GM23248 (cell line): Measurements from ENCODE around the gene OR10K1. TPM values are rescaled to one million over a fixed set of nuclear protein-coding genes. Genes with fewer than 3 reads are reported as not detected.
A peak's percentile ranks its signal among the peaks of the same experiment; 100 is the strongest.

ENCODE experiments used
- DNase-seq: peaks from one replicate; pipeline ENCODE4 v3.0.0-alpha.2; 2015
- H2AFZ ChIP-seq: fragments of 200-600 bp; sonication (generic); 2 replicates; pipeline ENCODE4 v1.6.1; 2016; ENCODE audit warnings: antibody characterized with exemption
- H3F3A ChIP-seq: fragments of 200-600 bp; sonication (generic); 2 replicates; pipeline ENCODE4 v1.6.1; 2016; ENCODE audit warnings: mild to moderate bottlenecking, antibody characterized with exemption, mixed run types; ENCODE audit not compliant: insufficient read depth
- H3K27ac ChIP-seq: fragments of 200-600 bp; sonication (generic); 2 replicates; pipeline ENCODE4 v1.5.1; 2016; ENCODE audit warnings: mild to moderate bottlenecking
- H3K27me3 ChIP-seq: fragments of 200-600 bp; sonication (generic); replicated peaks from 2 replicates; pipeline ENCODE4 v1.6.1; 2016; ENCODE audit warnings: mild to moderate bottlenecking; ENCODE audit not compliant: insufficient read depth
- H3K36me3 ChIP-seq: fragments of 200-600 bp; sonication (generic); 2 replicates; pipeline ENCODE4 v1.6.1; 2016; ENCODE audit warnings: low read depth, mild to moderate bottlenecking
- H3K4me1 ChIP-seq: fragments of 200-600 bp; sonication (generic); 2 replicates; pipeline ENCODE4 v1.6.1; 2016; ENCODE audit warnings: mild to moderate bottlenecking; ENCODE audit not compliant: insufficient read depth
- H3K4me2 ChIP-seq: fragments of 200-600 bp; sonication (generic); one replicate; pipeline ENCODE4 v1.6.1; 2016; ENCODE audit warnings: mild to moderate bottlenecking; ENCODE audit not compliant: unreplicated experiment
- H3K4me3 ChIP-seq: fragments of 200-600 bp; sonication (generic); 2 replicates; pipeline ENCODE4 v1.5.1; 2016; ENCODE audit warnings: mild to moderate bottlenecking
- H3K79me2 ChIP-seq: fragments of 200-600 bp; sonication (generic); 2 replicates; pipeline ENCODE4 v1.6.1; 2016; ENCODE audit warnings: mild to moderate bottlenecking; ENCODE audit not compliant: insufficient read depth
- H3K9ac ChIP-seq: fragments of 200-600 bp; sonication (generic); 2 replicates; pipeline ENCODE4 v1.6.1; 2016; ENCODE audit warnings: mild to moderate bottlenecking
- H3K9me2 ChIP-seq: fragments of 200-600 bp; sonication (generic); 2 replicates; pipeline ENCODE4 v1.6.1; 2016; ENCODE audit warnings: mixed run types, mild to moderate bottlenecking, moderate library complexity; ENCODE audit not compliant: insufficient read depth
- H3K9me3 ChIP-seq: fragments of 200-600 bp; sonication (generic); one replicate; pipeline ENCODE4 v1.6.1; 2017; ENCODE audit warnings: low read depth
- H4K20me1 ChIP-seq: fragments of 200-600 bp; sonication (generic); 2 replicates; pipeline ENCODE4 v1.6.0; 2016; ENCODE audit not compliant: insufficient read depth
- EZH2 ChIP-seq: fragments of 200-600 bp; sonication (generic); IDR thresholded peaks from 2 replicates; pipeline ENCODE4 v1.6.1; 2018; ENCODE audit warnings: antibody characterized with exemption, mild to moderate bottlenecking; ENCODE audit not compliant: insufficient read depth, poor library complexity, severe bottlenecking
- EZH2phosphoT487 ChIP-seq: fragments of 200-600 bp; sonication (generic); IDR thresholded peaks from 2 replicates; pipeline ENCODE4 v1.6.1; 2018; ENCODE audit warnings: antibody characterized with exemption, moderate library complexity, mild to moderate bottlenecking, low read depth; ENCODE audit not compliant: insufficient read depth
- WGBS, 2 experiments: methylation state at CpG; one replicate each; pipeline ENCODE4 v1.1.6; 2015 to 2017; ENCODE audit warnings: low lambda C conversion rate in 2 of 2, low coverage in 1 of 2; ENCODE audit errors: missing lambda C conversion rate in 2 of 2; 5-methylcytosine and 5-hydroxymethylcytosine counted together
- in situ Hi-C: fragments of 300-500 bp; cut with MboI; formaldehyde crosslinking; loops from 2 replicates; pipeline ENCODE4 v1.15.0; 2020
- polyA plus RNA-seq: library from polyadenylated mRNA; unstranded; fragments of >200 nt; fragmentation: Nextera tagmentation; extraction: Ambion mirVana; gene quantifications from 2 replicates; pipeline ENCODE4 v1.2.1, GENCODE V29; 2016
- total RNA-seq: library from RNA; depleted of rRNA; stranded (reverse); fragments of >200 nt; shearing (Covaris generic); gene quantifications from 2 replicates; pipeline ENCODE4 v1.2.3, GENCODE V29; 2014; rRNA removed

Gene OR10K1
- total and polyA plus RNA-seq, 2 experiments from 2014 or later, result not detected

- H3K27me3 ChIP-seq, result no peaks in the 10 kb centered on the region
- in situ Hi-C loops, result no loop called here
- no peaks in the 10 kb centered on the region for H3K36me3 ChIP-seq
- no peak overlapping the region for H2AFZ ChIP-seq
- DNase-seq, result no peak
- no peaks in the 10 kb centered on the region for H3K9me2 ChIP-seq
- H3K9ac ChIP-seq, result no peak overlapping the region
- no peak overlapping the region for H3K4me3 ChIP-seq
- TF ChIP-seq EZH2phosphoT487, result no peak
- TF ChIP-seq EZH2, result no peak
- H4K20me1 ChIP-seq, result no peaks in the 10 kb centered on the region
- no peaks in the 10 kb centered on the region for H3K4me1 ChIP-seq
- H3F3A ChIP-seq, result no peaks in the 10 kb centered on the region
- WGBS, 2 experiments, result 10 to 21% methylated on average over 2 of the region's 2 CpGs
- no peaks in the 10 kb centered on the region for H3K9me3 ChIP-seq
- H3K79me2 ChIP-seq, result no peaks in the 10 kb centered on the region
- H3K4me2 ChIP-seq, result no peak overlapping the region
- no peak overlapping the region for H3K27ac ChIP-seq
Measured at GRCh38 chr1:158507511-158507910, 45.9 kb downstream of the OR10K1 start.

GRCh38 chr1:158509471-158510156 is 48.0 kb downstream of the OR10K1 start:
- Histone ChIP-seq H3K9me3 (no peaks in the 10 kb centered on the region), H3K27me3 (no peaks in the 10 kb centered on the region), H4K20me1 (no peaks in the 10 kb centered on the region), H3K4me3 (no peak overlapping the region), H3F3A (no peaks in the 10 kb centered on the region), H3K36me3 (no peaks in the 10 kb centered on the region), H3K79me2 (no peaks in the 10 kb centered on the region), H3K4me2 (no peak overlapping the region), H3K27ac (no peak overlapping the region), H3K9ac (no peak overlapping the region), H2AFZ (no peak overlapping the region), H3K9me2 (no peaks in the 10 kb centered on the region), H3K4me1 (no peaks in the 10 kb centered on the region)
- peak; percentile 4 for DNase-seq
- WGBS, 2 experiments, result 3% methylated on average over 4 of the region's 4 CpGs
- no peak for TF ChIP-seq EZH2
- TF ChIP-seq EZH2phosphoT487, result no peak
- in situ Hi-C loops, result no loop called here

- H3K79me2 ChIP-seq, result no peaks in the 10 kb centered on the region
- H3K4me2 ChIP-seq, result no peak overlapping the region
- no peaks in the 10 kb centered on the region for H3K36me3 ChIP-seq
- H3K27me3 ChIP-seq, result no peaks in the 10 kb centered on the region
- TF ChIP-seq EZH2 (no peak), EZH2phosphoT487 (no peak)
- H3K27ac ChIP-seq, result no peak overlapping the region
- DNase-seq, result no peak
- in situ Hi-C loops, result no loop called here
- H3K9me3 ChIP-seq, result no peaks in the 10 kb centered on the region
- no peak overlapping the region for H3K4me3 ChIP-seq
- no peaks in the 10 kb centered on the region for H3F3A ChIP-seq
- H4K20me1 ChIP-seq, result no peaks in the 10 kb centered on the region
- H3K9ac ChIP-seq, result no peak overlapping the region
- H3K9me2 ChIP-seq, result no peaks in the 10 kb centered on the region
- no peak overlapping the region for H2AFZ ChIP-seq
- no peaks in the 10 kb centered on the region for H3K4me1 ChIP-seq
Measured at GRCh38 chr1:158516966-158517365, 55.3 kb downstream of the OR10K1 start.

Other genes with a start within 250 kb of the OR10K1 start
- gene CD1A, start 207.4 kb upstream of the OR10K1 start, total RNA-seq, result not detected in 2 replicates
- gene CD1A, start 207.4 kb upstream of the OR10K1 start, polyA plus RNA-seq, result not detected in 2 replicates
- not detected in 2 replicates for gene CD1C, start 171.9 kb upstream of the OR10K1 start, total RNA-seq
- gene CD1C, start 171.9 kb upstream of the OR10K1 start, polyA plus RNA-seq, result not detected in 2 replicates
- gene CD1B, start 130.3 kb upstream of the OR10K1 start, total RNA-seq, result not detected in 2 replicates
- gene CD1B, start 130.3 kb upstream of the OR10K1 start, polyA plus RNA-seq, result not detected in 2 replicates
- not detected in 2 replicates for gene CD1E, start 107.9 kb upstream of the OR10K1 start, total RNA-seq
- gene CD1E, start 107.9 kb upstream of the OR10K1 start, polyA plus RNA-seq, result not detected in 2 replicates
- gene OR10T2, start 62.4 kb upstream of the OR10K1 start, total RNA-seq, result not detected in 2 replicates
- gene OR10T2, start 62.4 kb upstream of the OR10K1 start, polyA plus RNA-seq, result not detected in 2 replicates
- not detected in 2 replicates for gene OR10K2, start 35.6 kb upstream of the OR10K1 start, total RNA-seq
- gene OR10K2, start 35.6 kb upstream of the OR10K1 start, polyA plus RNA-seq, result not detected in 2 replicates
- not detected in 2 replicates for gene OR10R2, start 10.4 kb downstream of the OR10K1 start, total RNA-seq
- not detected in 2 replicates for gene OR10R2, start 10.4 kb downstream of the OR10K1 start, polyA plus RNA-seq
- not detected in 2 replicates for gene OR6Y1, start 92.6 kb downstream of the OR10K1 start, total RNA-seq
- gene OR6Y1, start 92.6 kb downstream of the OR10K1 start, polyA plus RNA-seq, result not detected in 2 replicates
- gene OR6P1, start 108.7 kb downstream of the OR10K1 start, total RNA-seq, result not detected in 2 replicates
- gene OR6P1, start 108.7 kb downstream of the OR10K1 start, polyA plus RNA-seq, result not detected in 2 replicates
- gene OR10X1, start 118.1 kb downstream of the OR10K1 start, total RNA-seq, result not detected in 2 replicates
- gene OR10X1, start 118.1 kb downstream of the OR10K1 start, polyA plus RNA-seq, result not detected in 2 replicates
- gene OR10Z1, start 143.4 kb downstream of the OR10K1 start, total RNA-seq, result not detected in 2 replicates
- not detected in 2 replicates for gene OR10Z1, start 143.4 kb downstream of the OR10K1 start, polyA plus RNA-seq
- not detected in 2 replicates for gene SPTA1, start 224.9 kb downstream of the OR10K1 start, total RNA-seq
- not detected in 2 replicates for gene SPTA1, start 224.9 kb downstream of the OR10K1 start, polyA plus RNA-seq
- gene OR6K2, start 238.8 kb downstream of the OR10K1 start, total RNA-seq, result not detected in 2 replicates
- not detected in 2 replicates for gene OR6K2, start 238.8 kb downstream of the OR10K1 start, polyA plus RNA-seq